GM21737 (cell line): ENCODE results near the gene RBM15B.
"Not testable (repeated sequence)": the region's sequence is repeated elsewhere in the genome, so short reads cannot be mapped to it uniquely, and the experiment has no call there.

ENCODE experiments used
- ATAC-seq: cut with Tn5 transposase; IDR thresholded peaks from one replicate; pipeline ENCODE4 v1.9.1; 2021; ENCODE audit warnings: mild to moderate bottlenecking, moderate library complexity; ENCODE audit not compliant: unreplicated experiment

RBM15B gene, protein sequence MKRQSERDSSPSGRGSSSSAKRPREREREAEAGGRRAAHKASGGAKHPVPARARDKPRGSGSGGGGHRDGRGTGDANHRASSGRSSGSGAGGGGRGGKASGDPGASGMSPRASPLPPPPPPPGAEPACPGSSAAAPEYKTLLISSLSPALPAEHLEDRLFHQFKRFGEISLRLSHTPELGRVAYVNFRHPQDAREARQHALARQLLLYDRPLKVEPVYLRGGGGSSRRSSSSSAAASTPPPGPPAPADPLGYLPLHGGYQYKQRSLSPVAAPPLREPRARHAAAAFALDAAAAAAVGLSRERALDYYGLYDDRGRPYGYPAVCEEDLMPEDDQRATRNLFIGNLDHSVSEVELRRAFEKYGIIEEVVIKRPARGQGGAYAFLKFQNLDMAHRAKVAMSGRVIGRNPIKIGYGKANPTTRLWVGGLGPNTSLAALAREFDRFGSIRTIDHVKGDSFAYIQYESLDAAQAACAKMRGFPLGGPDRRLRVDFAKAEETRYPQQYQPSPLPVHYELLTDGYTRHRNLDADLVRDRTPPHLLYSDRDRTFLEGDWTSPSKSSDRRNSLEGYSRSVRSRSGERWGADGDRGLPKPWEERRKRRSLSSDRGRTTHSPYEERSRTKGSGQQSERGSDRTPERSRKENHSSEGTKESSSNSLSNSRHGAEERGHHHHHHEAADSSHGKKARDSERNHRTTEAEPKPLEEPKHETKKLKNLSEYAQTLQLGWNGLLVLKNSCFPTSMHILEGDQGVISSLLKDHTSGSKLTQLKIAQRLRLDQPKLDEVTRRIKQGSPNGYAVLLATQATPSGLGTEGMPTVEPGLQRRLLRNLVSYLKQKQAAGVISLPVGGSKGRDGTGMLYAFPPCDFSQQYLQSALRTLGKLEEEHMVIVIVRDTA

DNA sequence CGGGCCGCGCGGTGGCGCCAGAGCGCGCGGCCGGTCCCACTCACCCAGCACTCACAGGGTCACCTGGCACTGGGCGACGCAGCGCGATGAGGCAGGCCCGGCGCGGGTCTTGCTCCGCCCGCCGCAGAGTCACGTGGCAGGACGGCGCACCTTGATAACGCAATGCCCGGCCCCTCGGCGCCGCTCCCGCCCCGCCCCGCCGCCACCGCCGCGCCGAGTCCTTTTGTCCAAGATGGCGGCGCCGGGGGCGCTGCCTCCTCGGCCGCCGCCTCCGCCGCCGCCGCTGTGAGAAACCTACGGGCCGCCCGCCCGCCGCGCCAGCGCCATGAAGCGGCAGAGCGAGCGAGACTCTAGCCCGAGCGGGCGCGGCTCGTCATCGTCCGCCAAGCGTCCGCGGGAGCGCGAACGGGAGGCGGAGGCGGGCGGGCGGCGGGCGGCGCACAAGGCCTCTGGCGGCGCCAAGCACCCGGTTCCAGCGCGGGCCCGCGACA is at the start of gene RBM15B:
Gene RBM15B (plus strand): TSS at position 211 of the 491 bp plus-strand sequence. CDS start 115 bp downstream, at position 326.
- ATAC-seq, result peak; percentile 86

DNA sequence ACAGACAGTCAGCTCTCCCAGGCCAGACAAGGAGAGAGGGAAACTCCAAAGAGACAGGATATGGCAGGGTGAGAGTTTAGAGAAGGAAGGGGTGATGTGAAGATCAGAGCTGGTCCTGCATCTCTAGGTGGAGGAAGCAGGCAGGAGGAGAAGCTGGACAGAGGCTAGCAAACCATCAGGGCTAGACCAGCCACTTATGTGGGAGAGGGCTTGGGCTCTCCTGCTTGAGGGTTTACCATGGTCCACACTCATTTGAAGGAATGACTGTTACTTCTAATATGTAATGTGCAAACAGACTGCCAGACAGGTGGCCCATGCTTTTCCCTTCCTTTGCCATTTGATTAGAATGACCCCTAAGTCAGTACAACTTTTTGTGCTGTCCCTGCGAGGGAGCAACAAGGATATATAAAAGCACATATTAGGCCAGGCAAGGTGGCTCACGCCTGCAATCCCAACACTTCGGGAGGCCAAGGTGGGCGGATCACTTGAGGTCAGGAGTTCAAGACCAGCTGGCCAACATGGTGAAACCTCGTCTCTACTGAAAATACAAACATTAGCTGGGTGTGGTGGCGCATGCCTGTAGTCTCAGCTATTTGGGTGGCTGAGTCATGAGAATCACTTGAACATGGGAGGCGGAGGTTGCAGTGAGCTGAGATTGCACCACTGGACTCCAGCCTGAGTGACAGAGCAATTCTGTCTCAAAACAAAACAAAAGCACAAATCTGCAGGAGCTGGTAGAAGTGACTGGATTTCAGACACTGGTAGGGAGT is 47.0 kb upstream of the RBM15B start:
- no peak for ATAC-seq

DNA sequence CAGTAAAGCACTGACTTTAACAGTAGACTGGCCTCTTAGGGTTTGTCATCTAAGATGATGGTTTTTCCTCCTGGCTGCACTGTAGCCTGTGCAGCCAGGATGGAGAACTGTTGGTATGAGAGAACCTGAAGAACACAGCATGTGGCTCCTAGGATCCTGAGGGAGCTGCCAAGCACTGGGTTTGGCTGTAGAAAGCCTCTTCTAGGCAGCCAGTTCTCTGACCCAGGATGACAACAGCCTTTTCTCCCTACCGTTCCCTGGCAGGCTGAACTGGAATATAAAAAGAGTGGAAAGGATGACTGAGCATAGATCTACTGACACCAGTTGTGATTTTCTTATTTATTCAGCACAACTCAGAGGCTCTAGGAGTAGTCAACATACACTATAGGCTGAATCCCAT is 40.3 kb upstream of the RBM15B start:
- no peak for ATAC-seq

DNA sequence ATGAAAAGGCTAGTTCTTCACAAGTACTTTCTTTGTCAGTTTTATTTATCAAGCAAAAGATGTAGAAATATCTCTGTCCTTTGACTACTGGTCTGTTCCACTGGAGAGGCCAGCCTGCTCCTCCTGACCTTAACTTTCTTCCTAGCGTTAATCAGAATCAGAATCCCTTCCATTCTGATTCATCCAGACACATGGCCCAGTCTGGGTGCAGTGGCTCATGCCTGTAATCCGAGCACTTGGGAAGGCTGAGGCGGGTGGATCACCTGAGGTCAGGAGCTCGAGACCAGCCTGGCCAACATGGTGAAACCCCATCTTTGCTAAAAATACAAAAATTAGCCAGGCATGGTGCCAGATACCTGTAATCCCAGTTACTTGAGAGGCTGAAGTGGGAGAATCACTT is 38.0 kb upstream of the RBM15B start:
- no peak for ATAC-seq

DNA sequence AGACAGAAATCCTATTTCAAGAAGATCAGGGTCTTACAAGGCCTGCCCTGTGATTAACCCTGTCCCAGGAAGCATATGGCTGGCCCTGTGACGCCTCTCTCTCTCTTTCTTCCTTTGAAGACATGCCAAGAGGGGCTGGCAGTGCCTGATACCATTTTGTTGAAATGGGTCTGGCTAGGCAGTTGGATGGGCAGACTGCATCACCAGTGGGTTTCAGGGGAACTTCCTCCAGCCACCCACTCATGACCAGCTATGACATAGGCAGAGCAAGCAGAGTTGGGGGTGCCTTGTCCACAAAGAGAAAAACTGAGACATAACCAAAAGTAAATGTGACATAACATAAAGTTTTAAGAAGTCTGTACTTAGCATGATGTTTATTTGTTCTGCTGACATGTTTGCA is 37.4 kb upstream of the RBM15B start:
- ATAC-seq, result no peak

DNA sequence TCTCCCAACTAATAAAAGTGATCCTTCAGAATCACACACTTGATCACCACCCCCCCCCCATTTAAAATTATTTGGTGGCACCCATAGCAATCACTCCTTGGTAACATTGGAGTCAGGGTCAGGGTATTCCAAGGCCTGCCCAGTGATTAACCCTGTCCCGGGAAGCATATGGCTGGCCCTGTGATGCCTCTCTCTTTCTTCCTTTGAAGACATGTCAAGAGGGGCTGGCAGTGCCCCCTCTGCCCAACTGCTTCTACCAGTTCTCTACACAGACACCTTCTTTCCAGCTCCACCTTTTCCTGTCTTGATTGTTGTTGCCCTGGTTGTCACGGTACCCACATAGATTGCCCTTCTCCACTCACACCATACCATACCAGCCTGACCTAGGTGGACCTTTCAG is 36.9 kb upstream of the RBM15B start:
- no peak for ATAC-seq

DNA sequence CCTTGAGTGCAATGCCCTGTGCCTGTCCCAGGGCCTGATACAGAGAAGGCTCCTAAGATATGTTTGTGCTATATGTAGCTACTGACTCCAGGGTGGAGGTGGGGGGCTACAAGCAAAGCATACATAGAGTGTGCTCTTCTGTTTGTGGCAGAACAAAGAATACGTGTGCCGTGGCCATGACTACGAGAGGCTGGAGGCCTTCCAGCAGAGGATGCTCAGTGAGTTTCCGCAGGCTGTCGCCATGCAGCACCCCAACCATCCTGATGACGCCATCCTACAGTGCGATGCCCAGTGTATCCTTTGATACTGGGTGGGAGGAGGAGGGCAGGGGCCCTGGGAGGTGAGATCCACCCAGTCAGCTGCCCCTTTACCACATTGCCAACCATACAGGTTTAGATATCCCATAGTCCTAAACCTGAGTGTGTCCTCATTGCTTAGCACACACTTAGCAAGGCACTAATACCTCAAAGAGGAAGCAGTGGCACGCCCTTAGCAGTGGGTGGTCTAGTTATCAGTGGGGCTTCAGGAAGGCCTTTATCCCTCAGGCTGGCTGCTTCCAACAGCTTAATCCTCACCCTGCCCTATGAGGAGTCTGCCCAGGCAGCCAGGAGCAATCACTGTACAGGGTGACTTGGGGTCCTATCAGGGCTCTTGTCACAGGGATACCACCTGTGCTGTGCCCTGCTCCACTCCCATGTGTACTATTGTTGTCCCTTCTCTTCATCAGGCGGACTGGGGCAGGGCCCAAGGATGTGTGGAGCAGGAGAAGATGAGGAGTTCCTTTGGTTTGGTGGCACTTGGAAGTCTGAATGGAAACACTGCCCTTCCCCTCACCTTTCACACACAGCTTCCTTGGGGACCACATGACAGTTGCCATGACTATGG is 36.1 kb upstream of the RBM15B start:
- ATAC-seq, result no peak

DNA sequence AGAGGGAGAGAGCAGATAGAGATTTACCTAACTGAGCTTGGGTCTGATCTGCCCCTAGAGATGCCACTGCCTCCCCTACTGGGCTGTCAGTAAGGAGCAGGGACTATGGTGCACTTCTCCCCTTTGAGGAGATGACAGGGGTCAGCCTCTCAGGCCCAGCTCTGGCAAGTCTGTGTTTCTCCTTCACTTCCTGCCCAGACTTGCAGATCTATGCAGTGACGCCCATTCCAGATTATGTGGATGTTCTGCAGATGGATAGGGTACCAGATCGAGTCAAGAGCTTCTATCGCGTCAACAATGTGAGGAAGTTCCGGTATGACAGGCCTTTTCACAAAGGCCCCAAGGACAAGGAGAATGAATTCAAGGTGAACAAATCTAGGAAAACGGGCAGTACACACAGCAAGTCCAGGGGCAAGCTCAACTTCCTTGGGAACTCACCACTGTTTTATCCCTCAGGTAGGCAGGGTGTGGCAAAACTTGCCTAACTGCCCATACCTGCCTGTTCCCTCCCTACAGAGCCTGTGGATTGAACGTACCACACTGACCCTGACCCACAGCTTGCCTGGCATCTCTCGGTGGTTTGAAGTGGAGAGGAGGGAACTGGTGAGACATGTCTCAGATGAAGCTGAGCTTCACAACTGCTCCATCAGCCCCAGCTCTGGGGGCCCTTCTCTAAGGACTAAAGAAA is 35.0 kb upstream of the RBM15B start:
- no peak for ATAC-seq

DNA sequence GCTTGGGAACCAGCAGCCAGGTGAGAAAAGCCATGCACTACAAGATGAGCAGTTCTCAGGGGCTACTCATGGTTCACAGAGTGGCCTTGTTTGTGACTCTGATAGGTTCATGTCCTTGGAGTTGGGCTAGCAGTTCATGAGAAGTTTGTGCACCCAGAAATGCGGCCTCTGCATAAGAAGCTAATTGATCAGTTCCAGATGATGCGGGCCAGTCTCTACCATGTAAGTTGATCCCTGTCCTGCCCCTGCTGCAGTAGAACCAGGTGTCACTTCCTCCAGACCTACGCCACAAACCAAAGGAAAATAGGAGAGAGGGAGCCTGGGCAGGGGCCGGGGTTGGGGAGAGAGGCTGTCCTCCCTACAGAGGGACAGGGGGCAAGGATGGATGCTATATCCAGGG is 33.2 kb upstream of the RBM15B start:
- no peak for ATAC-seq

DNA sequence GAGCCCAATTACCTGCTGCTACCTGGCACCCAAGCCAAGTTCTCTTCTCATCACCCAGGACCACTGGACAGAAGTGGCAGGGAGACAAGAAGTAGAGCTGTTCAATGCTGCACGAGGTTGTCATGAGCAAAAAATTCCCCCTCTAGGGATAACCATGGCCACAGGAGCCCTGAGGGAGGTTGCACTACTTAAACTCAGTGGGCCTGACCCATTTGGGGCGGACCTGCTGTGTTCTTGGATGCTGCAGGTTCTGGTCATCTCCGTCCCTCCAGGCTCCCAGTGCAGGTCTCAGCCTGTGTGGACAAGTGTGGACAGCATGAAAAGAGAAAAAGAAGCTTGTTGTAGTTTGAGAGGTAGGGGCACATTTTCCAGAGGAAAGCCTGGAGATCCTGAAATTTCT is 32.1 kb upstream of the RBM15B start:
- no peak for ATAC-seq

DNA sequence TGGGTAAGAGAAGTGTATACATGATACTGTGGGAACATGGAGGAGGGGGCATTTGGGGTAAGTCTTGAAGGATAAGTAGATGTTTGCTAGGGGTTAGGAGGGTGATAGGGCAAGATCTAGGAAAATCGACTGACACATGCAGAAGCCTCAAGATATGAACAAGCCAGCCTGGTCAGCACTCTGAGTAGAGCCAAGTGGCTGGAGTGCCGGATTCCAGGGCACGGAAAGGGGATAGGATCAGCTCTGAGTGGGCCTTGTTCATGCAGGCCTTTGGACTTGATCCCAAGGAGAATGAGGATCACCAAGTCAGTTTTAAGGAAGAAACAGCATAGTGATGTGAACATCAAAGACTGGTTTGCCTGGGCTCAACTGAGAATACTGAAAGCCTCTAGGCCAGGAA is 30.3 kb upstream of the RBM15B start:
- ATAC-seq, result no peak

DNA sequence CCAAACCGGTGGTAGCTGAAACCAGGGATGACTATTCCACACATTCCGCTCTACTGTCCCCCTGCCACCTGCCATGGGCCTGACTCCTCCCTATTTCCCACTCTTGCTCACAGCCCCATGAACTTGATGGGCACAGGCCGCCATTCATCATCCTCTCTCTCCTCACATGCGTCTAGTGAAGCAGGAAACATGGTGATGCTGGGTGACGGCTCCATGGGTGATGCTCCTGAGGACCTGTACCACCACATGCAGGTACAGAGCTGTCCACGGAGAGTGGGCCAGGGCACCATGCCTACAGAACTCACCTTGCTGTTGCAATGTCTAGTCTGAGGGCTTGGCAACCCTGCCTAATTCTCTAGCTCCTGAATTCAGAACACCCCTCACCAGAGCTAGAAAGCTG is 29.3 kb upstream of the RBM15B start:
- ATAC-seq, result no peak

DNA sequence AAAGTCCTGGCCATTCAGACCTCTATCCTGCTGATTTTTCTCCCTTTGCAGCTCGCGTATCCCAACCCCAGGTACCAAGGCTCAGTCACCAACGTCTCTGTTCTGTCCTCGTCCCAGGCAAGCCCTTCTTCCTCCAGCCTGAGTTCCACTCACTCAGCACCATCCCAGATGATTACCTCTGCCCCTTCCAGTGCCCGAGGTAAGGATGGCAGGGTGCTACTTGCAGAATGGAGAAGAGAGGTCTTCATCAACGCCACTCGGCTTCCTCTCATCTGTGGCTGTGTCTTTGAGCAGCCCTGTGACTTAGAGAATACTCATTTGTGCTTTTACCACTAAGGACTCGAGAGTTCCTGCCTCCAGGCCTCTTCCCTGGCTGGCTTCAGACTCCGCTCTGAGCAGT is 28.6 kb upstream of the RBM15B start:
- ATAC-seq, result no peak

DNA sequence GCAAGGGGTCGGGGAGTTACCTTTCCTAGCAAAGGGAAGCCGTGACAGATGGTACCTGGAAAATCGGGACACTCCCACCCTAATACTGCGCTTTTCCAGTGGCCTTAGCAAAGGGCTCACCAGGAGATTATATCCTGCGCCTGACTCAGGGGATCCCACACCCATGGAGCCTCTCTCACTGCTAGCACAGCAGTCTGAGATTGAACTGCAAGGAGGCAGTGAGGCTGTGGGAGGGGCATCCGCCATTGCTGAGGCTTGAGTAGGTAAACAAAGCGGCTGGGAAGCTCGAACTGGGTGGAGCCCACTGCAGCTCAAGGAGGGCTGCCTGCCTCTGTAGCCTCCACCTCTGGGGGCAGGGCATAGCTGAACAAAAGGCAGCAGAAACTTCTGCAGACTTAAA is 22.8 kb upstream of the RBM15B start:
- ATAC-seq, result not testable (repeated sequence)

DNA sequence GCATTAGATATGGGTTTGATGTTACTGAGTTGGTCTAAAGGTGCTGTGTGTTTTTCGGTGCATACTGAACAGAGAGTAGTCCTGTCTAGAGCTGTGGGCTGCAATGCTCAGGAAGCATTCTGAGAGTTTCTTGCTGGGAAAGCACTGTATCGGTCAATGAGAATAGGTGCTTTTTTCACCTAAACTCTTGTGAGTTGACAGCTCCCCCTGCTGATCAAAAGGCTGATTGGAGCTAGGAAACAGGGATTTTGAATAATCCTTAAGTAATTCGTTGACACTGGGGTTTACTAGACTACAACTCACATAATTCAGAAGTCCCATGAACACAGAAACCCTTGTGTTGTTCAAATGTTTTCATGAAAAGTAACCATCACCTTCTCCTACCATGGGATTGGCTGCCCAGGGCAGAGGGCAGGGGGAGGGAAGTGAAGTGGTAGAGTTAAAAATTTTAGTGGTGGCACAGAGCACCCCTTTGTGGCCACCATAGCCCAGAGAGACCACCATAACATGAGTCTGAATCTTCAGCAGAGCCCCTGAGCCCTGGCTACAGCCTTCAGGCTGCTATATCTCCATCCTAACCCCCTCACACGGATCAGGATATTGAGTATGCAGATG is 19.0 kb upstream of the RBM15B start:
- no peak for ATAC-seq

DNA sequence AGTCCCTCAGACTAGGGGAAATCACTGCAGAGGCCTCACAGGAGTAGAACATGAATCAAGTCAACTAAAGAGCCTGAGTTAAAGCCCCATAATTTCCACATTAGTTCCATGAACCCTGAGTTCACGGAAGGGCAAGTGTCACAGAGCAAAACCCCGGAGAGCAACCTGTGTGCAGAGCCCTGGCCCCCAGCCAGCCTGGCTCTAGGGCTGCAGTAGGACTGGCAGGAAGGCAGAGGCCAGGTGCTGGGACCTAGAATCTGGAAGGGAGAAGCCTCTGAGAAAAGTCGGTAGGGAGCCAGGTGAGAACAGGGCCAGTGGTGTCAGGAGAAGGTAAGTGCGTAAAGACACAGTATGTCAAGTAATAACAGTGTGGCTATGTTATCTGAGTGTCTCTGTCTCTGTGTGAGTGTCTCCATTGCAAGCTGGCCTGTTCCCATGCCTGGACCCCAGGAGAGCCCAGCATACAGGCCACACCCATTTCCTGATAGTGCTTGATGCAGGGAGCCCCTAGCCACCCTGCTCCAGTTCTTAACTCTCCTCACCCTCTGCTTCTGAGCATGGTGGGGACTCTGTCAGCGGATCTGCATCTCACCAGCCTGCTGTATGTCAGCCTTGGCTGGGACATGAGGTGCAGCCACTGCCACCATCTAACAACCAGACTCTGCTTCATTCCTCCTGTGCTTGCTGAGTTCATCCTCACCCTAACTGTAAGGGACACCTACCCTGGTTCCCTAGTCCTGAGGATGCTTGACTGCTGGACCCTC is 17.2 kb upstream of the RBM15B start:
- ATAC-seq, result no peak

DNA sequence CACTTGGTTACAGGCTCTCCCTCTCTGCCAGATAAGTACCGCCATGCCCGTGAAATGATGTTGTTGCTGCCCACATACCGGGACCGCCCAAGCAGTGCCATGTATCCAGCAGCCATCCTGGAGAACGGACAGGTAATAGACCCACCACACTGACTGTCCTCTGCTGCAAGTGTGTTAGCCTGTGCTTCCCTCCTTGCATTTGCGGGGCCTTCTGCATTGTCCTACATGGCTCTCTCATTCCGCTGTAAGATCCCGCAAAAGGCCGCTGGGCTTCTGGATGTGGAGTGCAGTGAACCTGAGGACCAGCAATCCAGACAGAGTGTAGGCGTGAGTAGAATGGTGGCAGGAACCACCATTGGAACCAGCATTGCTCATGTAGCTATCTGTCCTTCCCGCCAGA is 16.6 kb upstream of the RBM15B start:
- no peak for ATAC-seq

DNA sequence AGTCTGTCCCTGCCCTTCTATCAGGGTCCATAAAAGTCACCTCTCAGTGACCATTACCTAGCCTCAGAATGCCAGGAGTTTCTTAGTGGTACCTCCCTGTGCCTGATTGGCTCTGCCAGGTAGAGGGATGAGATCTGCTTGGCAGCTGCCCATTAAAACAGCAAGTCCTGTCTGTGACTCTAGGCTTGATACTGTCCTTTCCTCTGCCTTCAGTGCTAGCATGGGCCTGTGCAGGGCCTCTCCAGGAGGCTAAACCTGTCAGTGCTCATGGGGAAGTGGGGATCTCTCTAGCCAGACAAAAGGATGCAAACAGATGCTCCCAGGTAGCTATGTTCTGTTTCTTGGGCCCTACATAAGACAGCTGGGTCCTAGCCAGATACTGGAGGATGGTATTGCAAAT is 15.9 kb upstream of the RBM15B start:
- ATAC-seq, result no peak
